Measurements from ENCODE around the gene IGF1. TPM values are rescaled to one million over a fixed set of nuclear protein-coding genes. Genes with fewer than 3 reads are reported as not detected.
"Not testable (repeated sequence)": the region's sequence is repeated elsewhere in the genome, so short reads cannot be mapped to it uniquely, and the experiment has no call there.

IGF1 gene
- total RNA-seq, 1 donor from 2014 or later: 2.9 TPM

- FAIRE-seq: no peak
- no peak for DNase-seq (ENCODE audit: low spot score in 2 of 2)
Measured at GRCh38 chr12:102399653-102400052, 80.7 kb downstream of the IGF1 start.

DNA sequence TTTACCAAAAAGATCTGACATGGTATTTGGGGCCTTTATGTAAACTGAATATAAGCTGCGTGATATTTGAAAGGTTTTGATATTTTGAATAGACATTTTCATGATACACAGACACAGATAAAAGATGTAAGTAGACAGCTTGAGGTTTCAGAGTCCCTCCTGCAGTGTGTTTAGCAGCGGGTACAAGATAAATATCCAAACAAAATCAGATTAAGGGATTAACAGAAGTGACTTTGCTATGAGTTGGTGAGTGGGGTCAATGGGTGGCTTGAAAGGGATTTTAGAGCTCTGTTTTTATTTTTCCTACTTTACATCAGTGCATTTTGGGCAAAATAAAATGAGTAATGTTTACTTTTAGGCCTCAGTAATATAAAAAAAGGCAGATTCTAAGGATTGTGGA lies 84.1 kb downstream of the IGF1 start:
- FAIRE-seq (no peak), DNase-seq (ENCODE audit: low spot score in 2 of 2) (no peak)

DNA sequence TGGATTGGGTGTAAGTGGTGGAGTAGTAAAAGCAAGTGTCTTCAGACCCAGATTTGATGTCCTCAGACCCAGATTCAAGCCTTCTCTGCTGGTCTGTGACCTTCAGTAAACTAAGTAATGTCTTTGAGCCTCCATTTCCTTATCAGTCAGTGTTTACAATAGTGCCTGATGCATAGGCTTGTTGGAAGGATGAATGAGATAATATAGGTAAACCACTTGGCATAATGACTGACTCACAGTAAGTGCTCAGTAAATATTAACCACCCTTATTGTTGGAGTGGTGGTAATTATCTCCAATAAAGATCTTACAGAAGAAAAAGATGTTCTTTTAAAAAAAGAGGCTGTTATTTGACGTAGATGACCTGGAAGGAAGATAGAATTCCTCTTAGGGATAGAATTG lies 86.2 kb downstream of the IGF1 start:
- FAIRE-seq (no peak), DNase-seq (ENCODE audit: low spot score in 2 of 2) (no peak)

- no peak for DNase-seq (ENCODE audit: low spot score in 2 of 2)
- no peak for FAIRE-seq
Measured at GRCh38 chr12:102390068-102390467, 90.3 kb downstream of the IGF1 start.

GRCh38 chr12:102388469-102388868 lies 91.9 kb downstream of the IGF1 start:
- DNase-seq (ENCODE audit: low spot score in 2 of 2) (no peak), FAIRE-seq (no peak)

GRCh38 chr12:102385343-102385742 lies 95.0 kb downstream of the IGF1 start:
- no peak for FAIRE-seq
- DNase-seq (ENCODE audit: low spot score in 2 of 2): no peak

DNA sequence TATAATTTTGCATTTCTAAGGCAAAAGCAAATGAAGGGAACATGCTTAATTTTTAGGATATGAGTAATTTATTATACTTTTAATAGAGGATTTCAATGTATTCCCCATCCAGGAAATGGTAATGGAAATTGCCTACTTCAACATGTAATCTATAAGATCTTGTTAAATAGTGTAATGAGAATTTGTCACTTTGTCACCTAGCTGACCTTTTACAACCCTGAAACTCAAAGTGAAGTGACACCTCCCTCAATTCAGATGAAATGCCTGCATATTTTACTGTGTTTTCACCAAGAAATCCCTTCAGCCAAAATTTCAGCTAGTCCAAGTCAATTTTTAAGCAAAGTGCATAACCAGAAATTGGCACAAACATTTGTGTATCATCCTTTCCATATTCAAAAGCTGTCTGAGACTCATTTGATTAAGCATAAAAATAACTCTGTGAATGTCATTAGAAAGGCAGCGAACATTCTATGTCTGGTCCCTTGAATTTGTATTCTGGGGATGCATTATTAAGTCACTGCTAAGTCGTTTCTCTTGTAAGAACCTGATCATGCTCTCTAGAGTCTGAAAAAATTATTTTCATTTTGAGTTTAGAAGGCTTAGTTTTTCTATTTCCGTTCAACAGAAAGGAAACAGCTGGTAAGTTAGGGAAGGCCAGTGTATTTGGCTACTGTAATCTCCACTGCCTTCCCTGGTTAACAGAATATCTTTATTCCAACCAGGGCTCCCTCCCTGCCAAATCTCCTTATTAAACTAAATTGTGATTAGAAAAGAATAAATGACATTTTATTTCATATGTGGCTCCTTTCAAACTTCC lies 100.8 kb downstream of the IGF1 start:
- FAIRE-seq (no peak), DNase-seq (ENCODE audit: low spot score in 2 of 2) (no peak)

DNA sequence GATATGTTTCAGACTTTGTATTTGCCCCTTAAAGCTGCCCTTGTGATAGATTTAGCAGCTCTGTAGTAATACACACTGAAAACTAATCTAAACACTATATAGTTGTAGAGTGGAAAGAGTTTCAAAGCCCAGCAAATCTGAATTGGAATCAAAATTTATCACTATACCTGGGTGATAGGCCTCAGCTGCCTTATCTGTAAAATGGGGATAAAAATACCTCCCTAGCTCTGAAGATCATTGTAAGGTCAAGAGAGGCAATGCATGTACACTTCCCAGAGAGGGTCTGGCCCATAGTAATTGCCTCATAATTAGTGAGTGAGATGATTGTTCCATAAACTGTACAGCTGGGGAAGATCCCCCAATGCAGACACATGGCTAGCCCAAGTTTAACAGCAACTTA lies 103.6 kb downstream of the IGF1 start:
- FAIRE-seq: no peak
- no peak for DNase-seq (ENCODE audit: low spot score in 2 of 2)

DNA sequence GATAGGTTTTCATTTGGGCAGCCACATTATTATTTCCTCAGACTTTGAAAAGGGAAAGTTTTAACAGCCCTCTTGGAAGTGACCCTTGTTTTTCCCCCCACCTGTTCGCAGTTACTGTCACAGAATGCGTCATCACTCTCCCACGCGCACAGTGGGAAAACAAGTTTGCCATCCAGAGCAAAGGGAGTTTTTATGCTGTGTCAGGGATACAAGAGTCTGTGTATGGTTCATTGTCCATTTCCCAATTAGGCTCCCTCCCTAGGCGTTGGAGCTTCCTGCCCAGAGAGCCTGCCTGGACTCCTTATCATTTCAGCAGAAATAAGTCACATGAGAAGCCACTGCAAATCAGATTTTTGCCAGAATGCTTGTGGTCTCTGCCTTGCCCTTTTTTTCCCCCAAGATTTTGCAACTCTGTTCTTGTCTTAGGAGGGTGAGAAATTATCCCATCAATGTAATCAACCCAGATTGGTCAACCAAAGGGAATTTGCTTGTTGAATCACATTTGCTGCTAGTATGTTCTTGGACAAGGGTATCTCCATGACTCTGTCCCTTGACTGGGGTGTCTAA lies 104.1 kb downstream of the IGF1 start:
- DNase-seq (ENCODE audit: low spot score in 2 of 2): no peak
- FAIRE-seq: no peak

DNA sequence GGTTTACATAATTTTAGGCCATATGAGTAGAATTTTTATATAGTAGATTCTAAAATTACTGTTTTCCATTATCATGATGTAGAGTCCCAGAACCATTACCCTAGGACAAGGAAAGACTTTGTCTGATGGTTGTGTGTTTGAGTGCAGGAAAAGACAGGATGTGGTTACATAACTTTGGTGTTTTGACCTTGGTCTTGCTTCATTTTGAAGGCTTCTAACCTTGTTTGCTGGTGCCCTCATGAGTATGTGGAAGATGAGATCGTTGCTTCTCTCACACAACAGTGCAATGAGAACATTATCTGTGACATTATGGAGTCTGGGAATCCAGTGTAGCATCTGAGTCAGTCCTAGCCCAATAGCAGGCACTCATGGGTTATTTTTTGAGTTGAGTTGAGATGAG lies 106.2 kb downstream of the IGF1 start:
- FAIRE-seq (no peak), DNase-seq (ENCODE audit: low spot score in 2 of 2) (no peak)

GRCh38 chr12:102372087-102372486 lies 108.3 kb downstream of the IGF1 start:
- FAIRE-seq (no peak), DNase-seq (ENCODE audit: low spot score in 2 of 2) (no peak)

- DNase-seq (ENCODE audit: low spot score in 2 of 2): no peak
- no peak for FAIRE-seq
Measured at GRCh38 chr12:102371165-102371564, 109.2 kb downstream of the IGF1 start.

DNA sequence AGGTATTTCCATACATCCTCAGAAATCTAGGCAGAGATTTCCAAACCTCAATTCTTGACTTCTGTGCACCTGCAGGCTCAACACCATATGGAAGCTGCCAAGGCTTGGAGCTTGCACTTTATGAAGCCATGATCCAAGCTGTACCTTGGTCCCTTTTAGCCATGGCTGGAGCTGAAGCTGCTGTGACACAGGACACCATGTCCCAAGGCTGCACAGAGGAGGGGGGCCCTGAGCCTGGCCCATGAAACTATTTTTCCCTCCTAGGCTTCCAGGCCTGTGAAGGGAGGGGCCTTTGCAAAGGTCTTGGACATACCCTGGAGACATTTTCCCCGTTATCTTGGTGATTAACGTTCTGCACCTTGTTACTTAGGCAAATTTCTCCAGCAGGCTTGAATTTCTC lies 110.5 kb downstream of the IGF1 start:
- no peak for FAIRE-seq
- no peak for DNase-seq (ENCODE audit: low spot score in 2 of 2)

DNA sequence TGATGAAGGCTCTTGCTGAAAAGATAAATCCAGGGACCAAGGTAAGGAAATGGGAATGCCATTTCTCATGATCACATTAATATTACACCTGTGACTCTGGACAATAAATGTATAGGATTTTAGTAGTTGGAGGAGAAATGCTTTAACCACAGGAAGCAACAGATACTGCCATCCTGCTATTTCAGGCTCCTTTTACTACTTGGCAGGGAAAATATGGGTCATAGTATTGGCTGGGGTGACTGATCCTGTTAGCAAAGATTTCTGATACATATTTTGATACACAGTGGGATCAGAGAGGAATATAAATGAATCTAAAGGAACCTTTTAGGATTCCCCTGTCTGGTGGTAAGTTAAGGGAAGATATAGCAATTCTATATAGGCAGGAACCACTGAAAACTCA lies 115.0 kb downstream of the IGF1 start:
- no peak for DNase-seq (ENCODE audit: low spot score in 2 of 2)
- FAIRE-seq: no peak

DNA sequence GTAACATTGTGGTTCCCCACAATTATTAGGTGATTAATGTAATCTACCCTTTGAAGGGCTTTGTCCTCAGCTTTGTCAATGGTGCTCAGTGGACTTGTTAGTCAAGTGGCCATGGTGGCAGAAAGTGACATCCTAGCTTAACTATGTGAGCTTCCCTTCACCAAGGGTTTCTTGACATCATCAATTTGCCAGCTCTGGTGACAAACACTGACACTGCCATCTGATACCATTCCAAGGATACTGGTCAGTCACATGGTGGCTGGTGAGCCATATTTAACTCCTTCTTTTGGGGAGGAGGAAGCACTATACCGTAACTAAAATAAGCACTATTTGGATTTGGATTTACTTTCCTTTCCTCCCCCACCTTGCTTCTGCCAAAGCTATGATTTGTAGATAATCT lies 115.7 kb downstream of the IGF1 start:
- no peak for DNase-seq (ENCODE audit: low spot score in 2 of 2)
- FAIRE-seq: no peak

DNA sequence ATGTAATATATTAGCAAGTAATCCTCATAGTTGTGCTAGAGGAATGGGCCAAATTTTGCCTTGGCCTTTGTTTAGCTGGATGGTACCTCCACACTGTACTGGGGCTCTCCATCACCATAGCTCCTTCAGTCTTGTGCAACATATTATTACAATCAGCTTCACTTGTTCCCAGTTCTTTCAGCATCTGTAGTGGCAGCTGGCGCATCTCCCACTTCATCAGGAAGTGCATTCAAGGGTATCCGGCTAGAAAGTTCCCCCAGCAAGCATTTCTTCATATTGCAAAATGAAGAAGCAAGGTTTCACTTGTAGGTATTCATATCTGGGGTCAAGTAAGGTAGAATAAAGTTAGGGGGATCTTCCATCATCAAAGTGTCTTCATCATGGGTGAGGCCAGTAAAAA lies 123.7 kb downstream of the IGF1 start:
- no peak for FAIRE-seq
- no peak for DNase-seq (ENCODE audit: low spot score in 2 of 2)

DNA sequence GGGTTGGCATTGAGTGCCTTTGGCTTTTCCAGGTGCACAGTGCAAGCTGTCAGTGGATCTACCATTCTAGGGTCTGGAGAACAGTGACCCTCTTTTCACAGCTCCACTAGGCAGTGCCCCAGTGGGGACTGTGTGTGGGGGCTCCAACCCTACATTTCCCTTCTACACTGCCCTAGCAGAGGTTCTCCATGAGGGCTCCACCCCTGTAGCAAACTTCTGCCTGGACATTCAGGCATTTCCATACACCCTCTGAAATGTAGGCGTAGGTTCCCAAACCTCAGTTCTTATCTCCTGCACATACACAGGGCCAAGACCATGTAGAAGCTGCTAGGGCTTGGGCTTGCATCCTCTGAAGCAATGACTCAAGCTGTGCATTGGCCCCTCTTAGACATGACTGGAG lies 126.1 kb downstream of the IGF1 start:
- not testable (repeated sequence) for FAIRE-seq; DNase-seq (ENCODE audit: low spot score in 2 of 2)

GRCh38 chr12:102351322-102351721 lies 129.0 kb downstream of the IGF1 start:
- DNase-seq (ENCODE audit: low spot score in 2 of 2) (no peak), FAIRE-seq (no peak)

DNA sequence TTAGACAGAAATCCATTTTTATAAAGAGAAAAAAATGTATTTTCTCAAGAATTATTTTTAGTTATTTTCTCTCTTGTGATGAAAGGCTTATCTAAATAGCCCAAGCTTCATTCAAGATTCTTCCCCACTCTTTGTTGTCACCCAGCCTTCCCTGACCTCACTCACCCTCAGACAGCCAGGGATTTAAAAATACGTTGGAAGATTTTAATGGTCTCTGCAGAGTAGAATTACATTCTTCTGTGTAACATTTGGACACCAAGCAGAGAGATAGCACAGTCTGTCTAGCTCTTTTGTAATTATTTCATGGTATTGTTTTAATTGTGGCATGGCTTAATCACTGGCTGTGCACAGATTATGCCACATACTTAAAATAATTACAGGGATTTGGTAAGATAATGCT lies 130.3 kb downstream of the IGF1 start:
- DNase-seq (ENCODE audit: low spot score in 2 of 2) (no peak), FAIRE-seq (no peak)

- no peak for FAIRE-seq
- no peak for DNase-seq (ENCODE audit: low spot score in 2 of 2)
Measured at GRCh38 chr12:102349079-102349478, 131.3 kb downstream of the IGF1 start.

DNA sequence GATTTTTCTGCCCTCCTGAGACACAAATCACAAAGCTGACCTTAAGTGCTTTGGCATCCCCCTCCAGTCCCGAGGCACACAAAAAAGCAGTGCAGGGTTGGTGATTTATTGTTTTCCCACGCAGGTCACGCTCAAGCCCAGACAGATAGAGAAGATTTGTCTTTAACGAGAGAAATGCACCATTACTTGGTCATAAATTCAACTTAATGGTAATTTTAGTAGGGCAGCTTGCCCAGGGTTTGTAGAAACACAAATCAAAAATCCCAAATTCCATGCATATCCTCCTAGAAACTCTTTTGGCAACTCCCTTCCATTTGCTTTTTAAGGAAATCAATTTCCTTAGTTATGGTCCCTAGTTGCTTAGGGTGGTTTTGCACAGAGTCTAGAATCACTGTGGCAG lies 132.6 kb downstream of the IGF1 start:
- FAIRE-seq (no peak), DNase-seq (ENCODE audit: low spot score in 2 of 2) (no peak)
